ENCODE data around the gene ANKRD36C. TPM values are rescaled to one million over a fixed set of nuclear protein-coding genes. Genes with fewer than 3 reads are reported as not detected.
"Not testable (repeated sequence)": the region's sequence is repeated elsewhere in the genome, so short reads cannot be mapped to it uniquely, and the experiment has no call there.

The ANKRD36C gene
- total RNA-seq = 5.6 TPM
- long read RNA-seq = 0 reads

GRCh38 chr2:95991351-95992094 lies at the start of gene ANKRD36C:
ANKRD36C (minus strand) TSS chr2:95991824; CDS start chr2:95991708, 116 bp downstream.
- ATAC-seq = peak; percentile 96
- DNase-seq (ENCODE audit: missing footprints); intact Hi-C loops (cut with DNase I): not testable (repeated sequence)

- ATAC-seq; DNase-seq (ENCODE audit: missing footprints); intact Hi-C loops (cut with DNase I): not testable (repeated sequence)
Observed at GRCh38 chr2:96035554-96035953, 43.9 kb upstream of the ANKRD36C start.

GRCh38 chr2:96034792-96035191 lies 43.2 kb upstream of the ANKRD36C start, which contains the start of gene GPAT2:
GPAT2 (minus strand) TSS chr2:96034916; CDS start chr2:96032359, 2,557 bp downstream.
- DNase-seq (ENCODE audit: missing footprints); intact Hi-C loops (cut with DNase I): not testable (repeated sequence)
- ATAC-seq = peak; percentile 47

- ATAC-seq; DNase-seq (ENCODE audit: missing footprints); intact Hi-C loops (cut with DNase I): not testable (repeated sequence)
Observed at GRCh38 chr2:96033997-96034396, 42.4 kb upstream of the ANKRD36C start.

GRCh38 chr2:96027725-96028325 lies 36.2 kb upstream of the ANKRD36C start:
- intact Hi-C loops (cut with DNase I) = loop anchor here (10.0 kb wide), 2 partner anchors 87 to 377 kb away; partner anchors contain the start of gene ADRA2B
- peak; percentile 29 for ATAC-seq
- DNase-seq (ENCODE audit: missing footprints) = not testable (repeated sequence)

GRCh38 chr2:96025755-96026154 lies 34.1 kb upstream of the ANKRD36C start:
- DNase-seq (ENCODE audit: missing footprints); ATAC-seq: not testable (repeated sequence)
- intact Hi-C loops (cut with DNase I) = loop anchor here (10.0 kb wide), 2 partner anchors 89 to 379 kb away; partner anchors contain the start of gene ADRA2B

GRCh38 chr2:96025194-96025492 lies 33.5 kb upstream of the ANKRD36C start:
- peak; percentile 27 for ATAC-seq
- peak; percentile 32 for DNase-seq (ENCODE audit: missing footprints)
- intact Hi-C loops (cut with DNase I) = loop anchor here (10.0 kb wide), 2 partner anchors 90 to 380 kb away; partner anchors contain the start of gene ADRA2B

GRCh38 chr2:96024336-96025193 lies 32.9 kb upstream of the ANKRD36C start:
- DNase-seq (ENCODE audit: missing footprints) = peak; percentile 51
- intact Hi-C loops (cut with DNase I) = loop anchor here (10.0 kb wide), 2 partner anchors 90 to 380 kb away; partner anchors contain the start of gene ADRA2B
- ATAC-seq = no peak

GRCh38 chr2:96023701-96024100 lies 32.1 kb upstream of the ANKRD36C start:
- not testable (repeated sequence) for ATAC-seq
- peak; percentile 22 for DNase-seq (ENCODE audit: missing footprints)
- intact Hi-C loops (cut with DNase I) = loop anchor here (10.0 kb wide), 2 partner anchors 91 to 381 kb away; partner anchors contain the start of gene ADRA2B

GRCh38 chr2:96022701-96023447 lies 31.2 kb upstream of the ANKRD36C start:
- intact Hi-C loops (cut with DNase I) = loop anchor here (10.0 kb wide), 2 partner anchors 92 to 382 kb away; partner anchors contain the start of gene ADRA2B
- ATAC-seq (peak; percentile 85), DNase-seq (ENCODE audit: missing footprints) (peak; percentile 88)

- intact Hi-C loops (cut with DNase I) = loop anchor here (10.0 kb wide), 2 partner anchors 93 to 383 kb away; partner anchors contain the start of gene ADRA2B
- DNase-seq (ENCODE audit: missing footprints); ATAC-seq: not testable (repeated sequence)
Observed at GRCh38 chr2:96022126-96022525, 30.5 kb upstream of the ANKRD36C start.

GRCh38 chr2:96021142-96021541 lies 29.5 kb upstream of the ANKRD36C start:
- intact Hi-C loops (cut with DNase I) = loop anchor here (10.0 kb wide), 2 partner anchors 94 to 384 kb away; partner anchors contain the start of gene ADRA2B
- not testable (repeated sequence) for DNase-seq (ENCODE audit: missing footprints); ATAC-seq

GRCh38 chr2:96019909-96020590 lies 28.4 kb upstream of the ANKRD36C start:
- intact Hi-C loops (cut with DNase I) = loop anchor here (10.0 kb wide), 2 partner anchors 95 to 385 kb away; partner anchors contain the start of gene ADRA2B
- DNase-seq (ENCODE audit: missing footprints); ATAC-seq: not testable (repeated sequence)

GRCh38 chr2:96016321-96016720 lies 24.7 kb upstream of the ANKRD36C start:
- DNase-seq (ENCODE audit: missing footprints); intact Hi-C loops (cut with DNase I); ATAC-seq: not testable (repeated sequence)

- intact Hi-C loops (cut with DNase I); ATAC-seq; DNase-seq (ENCODE audit: missing footprints): not testable (repeated sequence)
Observed at GRCh38 chr2:96012792-96013264, 21.2 kb upstream of the ANKRD36C start.

- DNase-seq (ENCODE audit: missing footprints); ATAC-seq; intact Hi-C loops (cut with DNase I): not testable (repeated sequence)
Observed at GRCh38 chr2:96012086-96012791, 20.6 kb upstream of the ANKRD36C start.

All from Right ventricle myocardium inferior (tissue), 1 donor.